ENCODE results near the gene POTEJ.
"Not testable (repeated sequence)": the region's sequence is repeated elsewhere in the genome, so short reads cannot be mapped to it uniquely, and the experiment has no call there.

DNA sequence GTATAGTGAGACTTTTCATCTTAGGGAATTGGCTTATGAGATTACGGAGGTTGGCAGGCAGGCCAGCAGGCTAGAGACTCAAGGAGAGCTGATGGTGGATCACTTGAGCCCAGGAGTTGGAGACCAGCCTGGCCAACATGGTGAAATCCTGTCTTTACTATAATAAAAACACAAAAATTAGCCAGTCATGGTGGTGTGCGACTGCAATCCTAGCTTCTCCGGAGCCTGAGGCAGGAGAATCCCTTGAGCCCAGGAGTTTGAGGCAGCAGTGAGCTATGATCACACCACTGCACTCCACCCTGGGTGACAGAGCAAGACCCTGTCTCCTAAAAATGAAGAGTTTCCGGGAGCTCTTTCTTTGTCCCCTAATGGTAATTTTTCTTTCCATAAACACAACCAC, 26.5 kb upstream of the POTEJ start:
- TF ChIP-seq, protein P1, sequence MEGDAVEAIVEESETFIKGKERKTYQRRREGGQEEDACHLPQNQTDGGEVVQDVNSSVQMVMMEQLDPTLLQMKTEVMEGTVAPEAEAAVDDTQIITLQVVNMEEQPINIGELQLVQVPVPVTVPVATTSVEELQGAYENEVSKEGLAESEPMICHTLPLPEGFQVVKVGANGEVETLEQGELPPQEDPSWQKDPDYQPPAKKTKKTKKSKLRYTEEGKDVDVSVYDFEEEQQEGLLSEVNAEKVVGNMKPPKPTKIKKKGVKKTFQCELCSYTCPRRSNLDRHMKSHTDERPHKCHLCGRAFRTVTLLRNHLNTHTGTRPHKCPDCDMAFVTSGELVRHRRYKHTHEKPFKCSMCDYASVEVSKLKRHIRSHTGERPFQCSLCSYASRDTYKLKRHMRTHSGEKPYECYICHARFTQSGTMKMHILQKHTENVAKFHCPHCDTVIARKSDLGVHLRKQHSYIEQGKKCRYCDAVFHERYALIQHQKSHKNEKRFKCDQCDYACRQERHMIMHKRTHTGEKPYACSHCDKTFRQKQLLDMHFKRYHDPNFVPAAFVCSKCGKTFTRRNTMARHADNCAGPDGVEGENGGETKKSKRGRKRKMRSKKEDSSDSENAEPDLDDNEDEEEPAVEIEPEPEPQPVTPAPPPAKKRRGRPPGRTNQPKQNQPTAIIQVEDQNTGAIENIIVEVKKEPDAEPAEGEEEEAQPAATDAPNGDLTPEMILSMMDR (IDR thresholded peaks at IDR 0.05; ENCODE audit: low read depth, low read length, missing input control), result not testable (repeated sequence)
- TF ChIP-seq FOXA1 (IDR thresholded peaks at IDR 0.05); RXRA (IDR thresholded peaks at IDR 0.05); SP1 (IDR thresholded peaks at IDR 0.05); YY1 (IDR thresholded peaks at IDR 0.05); HNF4A (conservative IDR thresholded peaks at IDR 0.05); JUND (IDR thresholded peaks at IDR 0.05); RAD21 (IDR thresholded peaks at IDR 0.05); TAF1 (conservative IDR thresholded peaks at IDR 0.05); EGR1 (IDR thresholded peaks at IDR 0.05; ENCODE audit: low read depth in 2 of 2): not testable (repeated sequence)
- TF ChIP-seq, protein P2, sequence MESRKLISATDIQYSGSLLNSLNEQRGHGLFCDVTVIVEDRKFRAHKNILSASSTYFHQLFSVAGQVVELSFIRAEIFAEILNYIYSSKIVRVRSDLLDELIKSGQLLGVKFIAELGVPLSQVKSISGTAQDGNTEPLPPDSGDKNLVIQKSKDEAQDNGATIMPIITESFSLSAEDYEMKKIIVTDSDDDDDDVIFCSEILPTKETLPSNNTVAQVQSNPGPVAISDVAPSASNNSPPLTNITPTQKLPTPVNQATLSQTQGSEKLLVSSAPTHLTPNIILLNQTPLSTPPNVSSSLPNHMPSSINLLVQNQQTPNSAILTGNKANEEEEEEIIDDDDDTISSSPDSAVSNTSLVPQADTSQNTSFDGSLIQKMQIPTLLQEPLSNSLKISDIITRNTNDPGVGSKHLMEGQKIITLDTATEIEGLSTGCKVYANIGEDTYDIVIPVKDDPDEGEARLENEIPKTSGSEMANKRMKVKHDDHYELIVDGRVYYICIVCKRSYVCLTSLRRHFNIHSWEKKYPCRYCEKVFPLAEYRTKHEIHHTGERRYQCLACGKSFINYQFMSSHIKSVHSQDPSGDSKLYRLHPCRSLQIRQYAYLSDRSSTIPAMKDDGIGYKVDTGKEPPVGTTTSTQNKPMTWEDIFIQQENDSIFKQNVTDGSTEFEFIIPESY (IDR thresholded peaks at IDR 0.05), result not testable (repeated sequence)
- TF ChIP-seq, protein P3, sequence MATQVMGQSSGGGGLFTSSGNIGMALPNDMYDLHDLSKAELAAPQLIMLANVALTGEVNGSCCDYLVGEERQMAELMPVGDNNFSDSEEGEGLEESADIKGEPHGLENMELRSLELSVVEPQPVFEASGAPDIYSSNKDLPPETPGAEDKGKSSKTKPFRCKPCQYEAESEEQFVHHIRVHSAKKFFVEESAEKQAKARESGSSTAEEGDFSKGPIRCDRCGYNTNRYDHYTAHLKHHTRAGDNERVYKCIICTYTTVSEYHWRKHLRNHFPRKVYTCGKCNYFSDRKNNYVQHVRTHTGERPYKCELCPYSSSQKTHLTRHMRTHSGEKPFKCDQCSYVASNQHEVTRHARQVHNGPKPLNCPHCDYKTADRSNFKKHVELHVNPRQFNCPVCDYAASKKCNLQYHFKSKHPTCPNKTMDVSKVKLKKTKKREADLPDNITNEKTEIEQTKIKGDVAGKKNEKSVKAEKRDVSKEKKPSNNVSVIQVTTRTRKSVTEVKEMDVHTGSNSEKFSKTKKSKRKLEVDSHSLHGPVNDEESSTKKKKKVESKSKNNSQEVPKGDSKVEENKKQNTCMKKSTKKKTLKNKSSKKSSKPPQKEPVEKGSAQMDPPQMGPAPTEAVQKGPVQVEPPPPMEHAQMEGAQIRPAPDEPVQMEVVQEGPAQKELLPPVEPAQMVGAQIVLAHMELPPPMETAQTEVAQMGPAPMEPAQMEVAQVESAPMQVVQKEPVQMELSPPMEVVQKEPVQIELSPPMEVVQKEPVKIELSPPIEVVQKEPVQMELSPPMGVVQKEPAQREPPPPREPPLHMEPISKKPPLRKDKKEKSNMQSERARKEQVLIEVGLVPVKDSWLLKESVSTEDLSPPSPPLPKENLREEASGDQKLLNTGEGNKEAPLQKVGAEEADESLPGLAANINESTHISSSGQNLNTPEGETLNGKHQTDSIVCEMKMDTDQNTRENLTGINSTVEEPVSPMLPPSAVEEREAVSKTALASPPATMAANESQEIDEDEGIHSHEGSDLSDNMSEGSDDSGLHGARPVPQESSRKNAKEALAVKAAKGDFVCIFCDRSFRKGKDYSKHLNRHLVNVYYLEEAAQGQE (IDR thresholded peaks at IDR 0.05), result not testable (repeated sequence)
- TF ChIP-seq, protein P4, sequence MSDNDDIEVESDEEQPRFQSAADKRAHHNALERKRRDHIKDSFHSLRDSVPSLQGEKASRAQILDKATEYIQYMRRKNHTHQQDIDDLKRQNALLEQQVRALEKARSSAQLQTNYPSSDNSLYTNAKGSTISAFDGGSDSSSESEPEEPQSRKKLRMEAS (IDR thresholded peaks at IDR 0.05), result not testable (repeated sequence)
- TF ChIP-seq, protein P5, sequence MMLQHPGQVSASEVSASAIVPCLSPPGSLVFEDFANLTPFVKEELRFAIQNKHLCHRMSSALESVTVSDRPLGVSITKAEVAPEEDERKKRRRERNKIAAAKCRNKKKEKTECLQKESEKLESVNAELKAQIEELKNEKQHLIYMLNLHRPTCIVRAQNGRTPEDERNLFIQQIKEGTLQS (IDR thresholded peaks at IDR 0.05), result not testable (repeated sequence)

Measured in liver (tissue), 3 donors.